GM12872 (cell line): ENCODE data around the gene NTNG2.

Experiments
- TF ChIP-seq, protein P1 (sequence below): IDR thresholded peaks from 3 replicates; pipeline ENCODE4 v1.5.1; 2011; ENCODE audit warnings: low read depth, mild to moderate bottlenecking, low read length, moderate library complexity; ENCODE audit not compliant: insufficient read depth

Gene NTNG2, protein sequence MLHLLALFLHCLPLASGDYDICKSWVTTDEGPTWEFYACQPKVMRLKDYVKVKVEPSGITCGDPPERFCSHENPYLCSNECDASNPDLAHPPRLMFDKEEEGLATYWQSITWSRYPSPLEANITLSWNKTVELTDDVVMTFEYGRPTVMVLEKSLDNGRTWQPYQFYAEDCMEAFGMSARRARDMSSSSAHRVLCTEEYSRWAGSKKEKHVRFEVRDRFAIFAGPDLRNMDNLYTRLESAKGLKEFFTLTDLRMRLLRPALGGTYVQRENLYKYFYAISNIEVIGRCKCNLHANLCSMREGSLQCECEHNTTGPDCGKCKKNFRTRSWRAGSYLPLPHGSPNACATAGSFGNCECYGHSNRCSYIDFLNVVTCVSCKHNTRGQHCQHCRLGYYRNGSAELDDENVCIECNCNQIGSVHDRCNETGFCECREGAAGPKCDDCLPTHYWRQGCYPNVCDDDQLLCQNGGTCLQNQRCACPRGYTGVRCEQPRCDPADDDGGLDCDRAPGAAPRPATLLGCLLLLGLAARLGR

DNA sequence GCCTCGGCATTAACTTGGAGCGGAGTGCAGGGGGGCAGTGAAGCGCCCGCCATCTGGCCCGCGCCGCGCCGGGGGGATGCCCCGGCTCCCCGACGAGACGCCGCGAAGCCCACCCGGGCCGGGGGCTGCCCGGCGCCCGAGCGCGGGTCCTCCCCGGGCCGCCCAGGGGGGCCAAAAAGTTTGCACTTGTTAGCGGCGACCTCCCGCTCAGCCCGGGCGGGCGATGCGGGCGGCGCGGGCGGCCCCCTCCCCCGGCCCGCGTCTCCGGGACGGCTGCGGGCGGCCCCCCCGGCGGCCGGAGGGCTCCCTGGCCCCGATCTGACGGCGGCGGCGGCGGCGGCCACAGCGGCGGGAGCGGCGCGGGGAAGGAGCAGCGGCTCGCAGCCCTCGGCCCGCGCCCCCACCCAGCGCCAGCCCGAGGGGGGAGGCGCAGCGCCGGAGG lies at the start of gene NTNG2:
Gene NTNG2 (plus strand): TSS at position 316 of the 442 bp plus-strand sequence. CDS start 4,774 bp downstream, outside the sequence.
- TF ChIP-seq, protein P1, sequence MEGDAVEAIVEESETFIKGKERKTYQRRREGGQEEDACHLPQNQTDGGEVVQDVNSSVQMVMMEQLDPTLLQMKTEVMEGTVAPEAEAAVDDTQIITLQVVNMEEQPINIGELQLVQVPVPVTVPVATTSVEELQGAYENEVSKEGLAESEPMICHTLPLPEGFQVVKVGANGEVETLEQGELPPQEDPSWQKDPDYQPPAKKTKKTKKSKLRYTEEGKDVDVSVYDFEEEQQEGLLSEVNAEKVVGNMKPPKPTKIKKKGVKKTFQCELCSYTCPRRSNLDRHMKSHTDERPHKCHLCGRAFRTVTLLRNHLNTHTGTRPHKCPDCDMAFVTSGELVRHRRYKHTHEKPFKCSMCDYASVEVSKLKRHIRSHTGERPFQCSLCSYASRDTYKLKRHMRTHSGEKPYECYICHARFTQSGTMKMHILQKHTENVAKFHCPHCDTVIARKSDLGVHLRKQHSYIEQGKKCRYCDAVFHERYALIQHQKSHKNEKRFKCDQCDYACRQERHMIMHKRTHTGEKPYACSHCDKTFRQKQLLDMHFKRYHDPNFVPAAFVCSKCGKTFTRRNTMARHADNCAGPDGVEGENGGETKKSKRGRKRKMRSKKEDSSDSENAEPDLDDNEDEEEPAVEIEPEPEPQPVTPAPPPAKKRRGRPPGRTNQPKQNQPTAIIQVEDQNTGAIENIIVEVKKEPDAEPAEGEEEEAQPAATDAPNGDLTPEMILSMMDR = no peak

DNA sequence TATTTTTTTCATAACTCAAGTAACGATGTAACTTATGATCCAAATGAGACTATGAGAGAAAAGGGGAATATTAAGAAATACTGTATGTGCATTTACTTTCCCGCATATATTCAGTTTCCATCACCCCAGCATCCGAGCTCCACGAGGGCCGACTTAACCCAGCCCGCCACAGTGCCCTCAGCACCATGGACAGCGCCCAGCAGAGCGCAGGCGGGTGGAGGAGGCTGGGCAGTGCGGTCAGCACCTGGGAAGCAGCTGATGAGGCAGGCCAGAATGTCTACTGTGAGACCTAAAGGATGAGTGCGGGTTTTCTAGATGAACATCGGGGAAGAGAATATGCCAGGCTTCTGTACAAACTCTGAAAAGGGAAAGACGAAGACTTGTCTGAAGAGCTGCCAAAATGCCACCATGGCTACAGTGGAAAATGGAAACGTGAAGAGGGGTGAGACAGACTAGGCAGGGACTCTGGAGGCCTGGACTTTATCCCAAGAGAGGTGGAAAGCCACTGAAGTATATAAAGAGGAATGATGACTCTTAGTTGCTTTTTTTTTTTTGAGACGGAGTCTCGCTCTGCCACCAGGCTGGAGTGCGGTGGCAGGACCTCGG lies 47.7 kb upstream of the NTNG2 start:
- TF ChIP-seq, protein P1 = no peak

DNA sequence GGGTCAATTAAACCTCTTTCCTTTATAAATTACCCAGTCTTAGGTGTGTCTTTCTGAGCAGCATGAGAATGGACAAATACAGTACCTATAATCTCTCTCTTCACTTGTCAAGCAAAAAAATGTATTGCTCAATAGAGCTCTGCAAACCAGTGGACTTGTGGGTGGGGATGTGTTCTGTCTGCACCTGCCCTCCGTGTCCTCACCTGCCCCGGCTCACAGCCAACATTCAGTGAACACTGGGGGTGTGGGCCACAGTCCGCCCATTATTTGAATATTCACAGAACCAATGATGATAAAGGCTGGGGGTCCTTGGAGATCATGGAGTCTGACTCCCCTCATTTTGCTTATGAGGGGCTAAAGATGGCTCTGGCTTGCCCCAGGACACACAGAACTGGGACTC lies 45.3 kb upstream of the NTNG2 start:
- TF ChIP-seq, protein P1 = no peak

DNA sequence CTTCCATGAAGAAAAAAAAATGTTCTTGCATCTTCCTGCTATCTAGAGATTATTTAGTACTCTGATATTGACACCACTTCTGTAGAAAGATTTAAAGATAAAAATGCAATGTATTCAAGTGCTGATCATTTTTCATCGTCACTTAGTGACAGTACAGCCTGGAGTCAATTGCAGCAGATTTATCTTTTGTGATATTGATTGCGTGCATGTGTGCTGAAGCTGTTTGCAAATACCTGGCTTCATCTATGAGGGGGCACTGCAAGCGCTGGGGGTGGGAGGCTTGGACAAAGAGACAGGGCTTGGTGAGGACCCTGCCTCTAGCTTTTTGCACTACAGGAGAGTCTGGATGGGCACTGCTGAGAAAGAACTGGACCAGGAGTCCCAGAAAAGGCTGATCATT lies 44.2 kb upstream of the NTNG2 start:
- TF ChIP-seq, protein P1 = no peak

DNA sequence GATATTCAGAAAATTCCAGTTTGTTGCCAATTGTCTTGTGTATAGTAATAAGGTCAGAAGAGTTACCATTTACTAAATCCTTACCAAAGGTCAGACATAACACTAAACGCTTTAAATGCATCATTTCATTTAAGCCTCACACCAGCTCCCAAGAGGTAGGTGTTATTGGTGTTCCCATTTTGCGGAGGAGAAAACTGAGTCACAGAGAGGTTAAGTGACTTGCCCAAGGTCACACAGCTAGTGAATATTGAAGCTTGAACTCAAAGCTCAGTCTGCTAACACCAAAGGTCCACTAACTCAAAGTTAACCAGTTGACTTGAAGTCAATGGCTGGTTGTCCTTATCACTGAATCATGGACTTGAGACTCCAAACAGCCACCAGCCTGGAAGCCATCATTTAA lies 40.8 kb upstream of the NTNG2 start:
- TF ChIP-seq, protein P1 = no peak

DNA sequence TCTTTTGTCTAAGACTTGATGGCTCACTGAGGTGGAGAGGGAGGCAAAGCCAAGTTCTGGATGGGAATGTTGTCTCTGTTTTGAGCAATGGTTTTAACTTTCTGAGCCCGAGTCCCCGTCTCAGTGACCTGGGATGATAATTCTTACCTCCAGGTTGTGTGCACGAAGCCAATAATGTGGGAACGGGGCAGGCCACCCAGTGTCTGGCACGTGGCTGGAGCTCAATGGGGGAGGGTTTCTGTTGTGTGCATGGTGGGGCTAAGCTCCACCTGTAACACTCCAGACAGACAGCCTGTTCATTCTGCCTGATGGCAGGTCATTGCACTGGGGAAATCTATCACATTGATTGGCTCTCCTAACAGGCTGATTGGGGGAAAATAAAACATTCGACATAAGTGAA lies 37.1 kb upstream of the NTNG2 start:
- TF ChIP-seq, protein P1 = no peak

DNA sequence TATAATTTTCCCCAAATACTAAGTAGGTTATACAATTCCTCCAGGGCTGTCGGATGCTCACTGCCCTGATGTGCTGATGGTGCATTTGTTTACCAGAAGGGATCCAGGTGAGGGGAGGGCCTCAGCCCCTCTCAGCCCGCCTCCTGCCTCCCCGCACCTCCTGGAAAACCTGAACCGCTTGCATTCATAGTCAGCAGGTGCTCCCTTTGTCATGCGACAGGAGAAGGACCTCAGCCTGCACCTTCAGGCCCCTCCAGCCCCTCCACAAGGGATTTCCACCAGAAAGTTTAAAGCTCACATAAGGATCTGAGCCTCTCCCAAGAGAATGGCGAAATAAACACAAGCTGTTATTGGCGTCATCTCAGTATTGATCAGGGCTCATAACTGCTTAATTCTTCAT lies 36.5 kb upstream of the NTNG2 start:
- TF ChIP-seq, protein P1 = no peak
